ENCODE data around the gene GGCX.
"Not testable (repeated sequence)": the region's sequence is repeated elsewhere in the genome, so short reads cannot be mapped to it uniquely, and the experiment has no call there.

GGCX gene

DNA sequence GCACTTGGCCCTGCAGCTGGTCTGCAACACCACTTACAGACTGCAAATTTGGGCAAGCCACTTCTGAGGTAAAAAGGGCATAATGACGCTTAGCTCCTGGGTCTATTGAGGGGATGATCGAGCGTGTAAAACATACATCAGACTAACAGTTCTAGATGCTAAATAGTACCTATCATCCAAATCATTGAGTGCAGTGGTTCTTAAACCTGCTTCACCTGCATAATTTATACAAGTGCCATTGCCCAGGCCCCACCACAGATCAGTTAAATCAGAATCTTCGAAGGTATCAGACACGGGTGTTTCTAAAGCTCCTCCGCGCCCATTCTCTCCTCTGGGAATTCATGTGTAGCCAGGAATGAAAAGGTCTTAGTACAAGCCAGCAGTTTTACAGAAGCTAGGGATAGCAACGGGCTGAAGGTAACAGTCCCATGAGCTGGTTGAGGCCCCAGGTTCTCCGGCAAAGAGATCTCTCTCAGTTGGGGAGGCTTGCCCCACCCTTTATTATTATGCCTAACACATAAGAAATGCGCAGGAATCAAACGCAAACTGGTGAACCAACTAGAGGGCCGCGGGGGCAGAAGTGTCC is 33.5 kb upstream of the GGCX start:
- DNase-seq (ENCODE audit: low read depth, low spot score), result no peak

DNA sequence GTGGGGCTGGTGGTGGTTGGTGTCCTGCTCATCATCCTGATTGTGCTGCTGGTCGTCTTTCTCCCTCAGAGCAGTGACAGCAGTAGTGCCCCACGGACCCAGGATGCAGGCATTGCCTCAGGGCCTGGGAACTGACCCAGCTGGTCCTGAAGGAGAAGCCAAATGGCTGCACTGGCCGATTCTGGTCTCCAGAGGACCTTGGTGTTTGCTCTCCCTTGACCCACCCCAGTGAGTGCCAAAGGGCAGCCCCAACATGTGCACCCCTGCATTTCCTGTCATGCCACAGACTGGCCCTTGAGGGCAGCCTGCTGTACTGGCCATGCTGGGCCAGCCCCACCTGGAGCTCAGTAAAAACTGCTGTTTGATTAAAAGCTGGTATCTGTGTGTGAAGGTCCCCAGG is 31.7 kb upstream of the GGCX start:
- no peak for DNase-seq (ENCODE audit: low read depth, low spot score)

DNA sequence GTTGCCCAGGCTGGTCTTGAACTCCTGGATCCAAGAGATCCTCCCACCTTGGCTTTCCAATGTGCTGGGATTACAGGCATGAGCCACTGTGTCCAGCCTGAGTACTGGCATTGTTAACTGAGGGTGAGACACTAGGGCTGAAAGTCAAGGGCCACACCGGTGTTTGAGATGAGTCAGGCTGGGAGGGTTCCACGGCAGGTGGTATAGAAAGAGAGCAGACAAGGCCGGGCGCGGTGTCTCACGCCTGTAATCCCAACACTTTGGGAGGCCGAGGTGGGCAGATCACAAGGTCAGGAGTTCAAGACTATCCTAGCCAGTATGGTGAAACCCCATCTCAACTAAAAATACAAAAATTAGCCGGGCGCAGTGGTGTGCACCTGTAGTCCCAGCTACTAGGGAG is 31.0 kb upstream of the GGCX start:
- DNase-seq (ENCODE audit: low read depth, low spot score), result not testable (repeated sequence)

DNA sequence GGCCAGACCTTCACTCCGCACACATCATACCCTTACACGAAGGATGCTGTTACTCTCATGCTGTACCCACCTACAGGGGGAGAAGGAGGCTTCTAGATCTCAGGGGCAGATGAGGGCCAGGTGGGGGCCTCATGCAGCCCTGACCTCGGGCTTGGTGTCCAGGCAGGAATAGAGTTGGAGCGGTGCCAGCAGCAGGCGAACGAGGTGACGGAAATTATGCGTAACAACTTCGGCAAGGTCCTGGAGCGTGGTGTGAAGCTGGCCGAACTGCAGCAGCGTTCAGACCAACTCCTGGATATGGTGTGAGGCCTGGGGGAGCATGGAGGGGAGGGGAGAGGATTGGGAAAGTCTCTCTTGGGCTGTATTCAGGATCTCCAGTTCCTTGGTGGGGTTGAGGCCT is 30.3 kb upstream of the GGCX start:
- DNase-seq (ENCODE audit: low read depth, low spot score), result no peak

DNA sequence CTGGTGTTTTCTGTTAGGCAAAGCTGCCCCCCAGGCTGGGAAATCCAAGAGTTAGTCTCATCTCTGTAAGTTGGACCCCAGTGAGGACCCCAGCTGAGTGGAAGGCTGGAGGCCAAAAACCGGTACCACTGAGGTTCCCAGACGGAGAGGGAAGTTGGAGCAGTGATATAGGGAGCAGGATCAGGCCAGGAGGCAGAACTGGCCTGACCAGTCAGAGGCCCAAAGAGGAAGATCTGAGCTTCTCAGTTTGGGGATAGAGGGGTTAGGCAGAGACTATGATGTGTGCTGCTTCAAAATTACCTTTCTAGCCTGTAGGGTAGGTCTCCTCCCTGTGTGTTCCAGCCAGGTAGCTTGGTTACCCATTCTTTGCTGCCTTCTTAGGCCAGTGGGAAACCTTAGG is 29.7 kb upstream of the GGCX start:
- DNase-seq (ENCODE audit: low read depth, low spot score), result no peak

DNA sequence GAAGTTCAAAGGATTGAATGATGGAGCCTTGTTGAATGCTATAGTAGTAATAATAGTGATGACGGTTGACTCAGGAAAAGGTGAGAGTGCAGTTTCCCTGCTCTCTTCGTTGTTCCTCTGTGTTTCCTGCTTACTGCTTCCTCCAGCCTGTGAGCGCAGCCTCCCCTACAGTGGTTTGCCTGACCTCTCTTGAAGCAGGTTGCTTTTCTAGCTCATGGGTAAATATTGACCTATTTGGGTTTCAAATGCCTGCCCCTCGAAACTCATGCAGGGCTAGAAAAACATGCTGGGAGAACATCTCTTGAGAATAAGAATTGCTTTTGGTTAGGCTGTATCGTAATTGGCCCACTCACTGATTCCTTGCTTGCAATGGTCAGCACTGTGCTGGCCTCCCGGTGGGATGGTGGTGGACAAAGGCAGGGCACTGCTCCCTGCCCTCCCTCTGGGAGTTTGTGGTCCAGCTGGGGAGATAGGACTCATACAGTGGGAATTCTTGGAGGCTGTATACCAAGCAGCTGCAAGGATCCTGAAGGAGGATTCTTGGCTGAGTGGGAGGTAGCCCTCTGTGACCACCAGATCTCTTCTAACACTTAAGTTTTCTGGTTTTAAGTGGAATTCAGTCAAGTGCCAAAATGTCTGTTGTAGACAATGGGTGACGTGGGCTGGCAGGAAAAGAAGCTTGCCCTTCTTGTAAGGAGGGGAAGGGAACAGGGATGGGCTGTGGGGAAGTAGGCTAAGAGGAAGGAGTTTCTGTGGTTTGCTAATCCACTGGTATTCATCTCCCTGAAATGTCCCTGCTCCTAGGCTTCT is 28.9 kb upstream of the GGCX start:
- DNase-seq (ENCODE audit: low read depth, low spot score), result peak; percentile 100

DNA sequence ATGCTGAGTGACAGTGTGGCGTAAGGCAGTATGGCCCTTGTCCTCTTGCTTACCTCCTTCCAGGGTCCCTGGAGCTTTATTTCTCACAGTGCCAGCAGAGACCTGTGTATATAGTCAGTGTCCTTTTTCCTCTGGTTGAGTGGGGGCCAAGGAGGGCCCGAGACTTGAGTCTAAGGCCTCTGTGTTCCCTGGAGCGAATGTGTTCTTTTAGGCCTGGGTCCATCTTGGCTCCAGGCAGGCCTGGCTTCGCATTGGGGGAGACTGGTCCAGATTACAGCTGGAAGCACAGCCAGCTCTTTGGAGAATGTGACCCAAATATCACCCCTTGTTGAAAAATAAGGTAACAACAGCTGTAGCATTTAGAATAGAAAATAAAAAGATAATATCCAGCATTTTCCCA is 27.9 kb upstream of the GGCX start:
- no peak for DNase-seq (ENCODE audit: low read depth, low spot score)

DNA sequence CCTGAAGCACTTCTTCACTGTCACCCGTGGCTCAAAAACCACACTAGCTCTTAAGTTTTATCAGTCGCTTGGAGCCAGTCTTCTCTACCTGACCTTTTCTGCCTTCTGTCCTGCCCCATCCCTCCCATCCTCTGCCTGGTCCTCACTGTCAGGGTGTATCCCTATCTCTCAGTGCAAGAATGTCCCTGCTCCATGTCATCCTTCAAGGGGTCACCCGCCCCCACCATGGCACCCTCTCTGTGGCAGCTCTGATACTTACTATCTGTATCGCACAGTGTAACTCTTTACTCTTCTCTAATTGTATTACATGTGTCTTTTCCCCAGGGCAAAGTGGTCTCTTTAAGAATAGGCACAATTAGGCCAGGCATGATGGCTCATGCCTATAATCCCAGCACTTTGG is 27.4 kb upstream of the GGCX start:
- DNase-seq (ENCODE audit: low read depth, low spot score), result no peak

DNA sequence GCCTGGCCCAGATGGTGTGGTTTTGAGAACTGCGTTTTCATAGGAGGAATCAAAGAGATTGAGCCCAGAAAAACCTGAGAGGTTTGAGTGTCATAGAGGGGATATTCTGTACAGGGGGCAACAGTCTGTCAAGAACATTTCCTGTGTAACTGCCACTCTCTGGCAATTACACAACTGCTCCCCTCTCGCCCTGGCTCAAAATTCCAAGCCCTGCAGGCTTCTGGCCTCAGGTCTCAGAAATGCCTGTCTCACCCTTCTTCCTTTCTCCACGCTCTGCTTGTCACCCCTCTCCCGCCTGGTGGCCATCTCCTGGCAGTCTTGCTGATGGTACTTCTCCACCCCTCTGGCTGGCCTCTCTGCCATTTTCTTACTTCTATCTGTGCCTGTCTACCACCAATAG is 26.9 kb upstream of the GGCX start:
- DNase-seq (ENCODE audit: low read depth, low spot score), result no peak

DNA sequence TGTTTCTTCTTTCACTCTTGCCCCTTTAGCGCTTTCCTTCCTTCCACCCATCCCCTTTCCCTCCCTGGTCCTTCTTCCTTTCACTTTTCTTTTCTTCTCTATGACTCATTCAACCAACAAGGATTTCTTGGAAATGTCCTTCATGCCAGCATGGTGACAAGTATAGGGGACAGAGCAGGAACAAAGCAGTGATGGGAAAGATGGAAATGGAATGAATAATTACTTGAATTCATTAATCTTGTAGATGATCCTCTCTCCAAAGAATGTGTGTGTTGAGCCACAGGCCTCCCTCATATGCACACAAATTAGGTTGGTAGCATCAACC is 24.4 kb upstream of the GGCX start:
- DNase-seq (ENCODE audit: low read depth, low spot score), result no peak

DNA sequence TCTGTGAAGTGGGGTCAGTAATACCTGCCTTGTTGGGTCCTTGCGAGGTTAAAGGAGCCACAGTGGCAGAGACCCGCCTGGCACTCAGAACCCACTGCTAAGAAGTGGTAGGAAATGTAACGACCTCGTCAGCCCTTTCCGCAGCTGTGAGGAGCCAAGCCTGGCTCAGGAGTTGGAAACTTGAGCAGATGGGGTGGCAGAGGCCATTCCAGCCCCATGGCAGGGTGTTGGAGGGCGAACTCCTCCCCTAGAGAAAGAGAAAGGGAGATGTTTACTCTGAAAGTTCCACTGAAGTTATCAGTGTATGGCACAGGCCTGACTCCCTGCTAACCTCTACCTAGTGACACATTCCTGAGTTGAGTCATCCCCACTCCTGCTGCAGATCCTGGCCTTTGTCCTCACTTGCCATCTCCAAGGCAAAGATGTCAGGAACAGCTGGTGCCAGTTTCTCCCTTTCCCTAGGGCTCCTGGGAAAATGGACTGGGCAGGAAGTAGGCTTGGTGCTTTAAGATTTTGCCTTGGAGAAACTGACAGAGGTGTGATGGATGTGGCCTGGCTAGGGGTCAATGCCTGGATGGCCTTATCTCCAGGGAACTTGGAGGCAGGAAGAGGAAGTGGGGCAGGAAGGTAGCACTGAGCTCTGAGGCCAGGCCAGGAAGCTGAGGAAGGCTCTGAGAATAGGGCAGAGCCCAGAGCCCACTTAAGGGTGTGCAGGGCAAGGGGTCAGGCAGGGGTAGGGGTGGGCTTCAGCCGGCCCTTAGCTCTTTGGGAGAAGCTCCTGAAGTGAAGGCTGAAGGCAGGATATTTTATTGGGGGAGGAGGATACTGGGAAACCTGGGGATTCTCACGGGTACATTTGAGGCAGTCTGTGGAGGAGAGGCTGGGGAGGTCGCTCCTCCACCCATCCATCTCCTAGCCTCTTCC is 23.8 kb upstream of the GGCX start:
- DNase-seq (ENCODE audit: low read depth, low spot score), result no peak

DNA sequence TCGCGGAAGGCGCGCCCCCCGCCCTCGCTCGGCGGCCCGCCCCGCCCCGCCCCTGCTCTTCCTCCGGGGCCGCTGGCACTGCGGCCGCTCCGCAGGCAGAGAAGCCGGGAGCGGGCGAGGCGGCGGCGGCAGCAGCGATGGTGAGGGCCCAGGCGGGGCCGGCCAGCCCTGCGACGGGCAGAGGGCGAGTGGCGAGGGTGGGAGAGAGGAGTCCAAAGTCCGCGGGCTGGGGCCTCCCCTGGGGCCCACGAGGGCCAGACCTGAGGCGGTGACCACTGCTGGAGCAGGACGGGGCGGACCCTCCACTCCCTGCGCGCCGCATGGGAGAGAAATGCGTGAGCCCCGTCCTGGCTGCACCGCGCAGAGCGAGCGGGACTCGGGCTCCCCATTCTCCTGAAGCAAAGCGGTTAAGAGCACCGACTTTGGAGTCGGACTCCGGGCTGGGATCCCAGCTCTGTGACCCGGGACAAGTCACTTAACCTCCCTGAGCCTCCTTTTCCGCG is 23.1 kb upstream of the GGCX start, which contains the start of gene VAMP5:
Gene VAMP5 (plus strand): TSS at position 78 of the 503 bp plus-strand sequence. CDS start 60 bp downstream, at position 138.
- DNase-seq (ENCODE audit: low read depth, low spot score), result no peak

DNA sequence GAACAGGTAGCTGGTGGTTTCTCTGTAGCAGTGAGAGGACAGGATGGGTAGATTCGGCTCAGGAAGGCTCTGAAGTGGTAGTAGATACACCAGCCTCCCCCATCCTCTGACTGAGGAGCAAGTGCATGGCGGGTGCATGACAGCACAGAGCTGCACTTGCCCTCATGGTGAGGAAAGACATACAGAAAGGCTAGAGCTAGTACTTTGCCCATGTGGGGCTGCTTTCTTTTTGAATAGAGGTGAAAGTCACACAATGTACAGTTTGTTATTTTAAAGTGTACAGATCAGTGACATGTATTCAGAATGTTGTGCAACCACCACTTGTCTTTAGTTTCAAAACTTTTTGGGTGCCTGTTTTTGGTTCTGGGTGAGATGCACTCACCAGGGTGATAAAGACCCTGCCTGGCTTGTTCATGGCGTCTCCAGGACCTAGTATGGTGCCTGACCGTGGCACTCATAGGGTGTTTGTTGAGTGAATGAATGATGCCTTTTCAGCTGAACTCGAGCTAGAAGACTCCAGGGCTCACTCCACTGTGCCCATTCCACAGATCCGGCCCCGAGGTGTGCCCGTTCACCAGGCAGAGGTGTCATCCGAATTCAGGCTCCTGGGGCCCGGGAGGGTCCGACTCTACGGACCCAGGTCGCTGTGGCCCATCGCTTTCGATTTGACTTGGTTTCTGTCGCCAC is 22.5 kb upstream of the GGCX start:
- DNase-seq (ENCODE audit: low read depth, low spot score), result no peak

DNA sequence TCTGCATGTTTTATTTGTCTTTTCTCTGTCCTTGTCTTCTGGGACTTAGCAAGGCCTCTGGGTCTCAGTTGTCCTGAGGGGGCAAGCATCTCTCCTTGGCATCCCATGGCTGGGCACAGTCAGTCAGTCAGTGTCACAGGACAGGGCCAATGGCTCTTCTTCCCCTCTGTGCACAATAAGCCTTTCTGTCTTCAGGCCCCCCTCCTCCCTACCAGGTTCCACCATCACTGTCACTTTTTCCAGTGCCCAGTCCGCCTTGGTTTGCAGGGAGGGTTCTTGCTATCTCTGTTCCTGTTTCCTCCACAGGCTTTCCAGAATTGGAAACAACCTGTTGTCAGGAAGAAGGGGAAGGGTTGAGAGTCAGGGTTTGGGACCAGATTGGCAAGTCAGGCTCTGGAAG is 21.2 kb upstream of the GGCX start:
- no peak for DNase-seq (ENCODE audit: low read depth, low spot score)

DNA sequence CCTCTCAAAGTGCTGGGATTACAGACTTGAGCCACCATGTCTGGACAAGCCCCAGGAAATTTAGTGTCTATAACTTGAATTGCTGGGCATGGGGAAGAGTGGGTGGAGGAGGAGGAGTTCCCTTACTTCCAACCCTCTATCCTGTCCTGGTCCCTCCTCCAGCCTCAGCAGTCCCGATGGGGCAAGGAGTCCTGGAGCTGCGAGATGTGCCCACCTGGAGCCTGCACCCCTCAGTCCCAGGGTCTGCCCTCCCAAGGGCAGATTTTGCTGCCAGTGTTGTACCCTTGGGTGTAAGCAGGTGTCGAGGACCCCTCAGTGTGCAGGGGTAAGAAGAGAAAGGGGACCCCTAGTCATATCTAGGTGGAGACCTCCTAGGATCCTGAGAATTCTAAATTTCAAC is 18.9 kb upstream of the GGCX start:
- DNase-seq (ENCODE audit: low read depth, low spot score), result no peak

DNA sequence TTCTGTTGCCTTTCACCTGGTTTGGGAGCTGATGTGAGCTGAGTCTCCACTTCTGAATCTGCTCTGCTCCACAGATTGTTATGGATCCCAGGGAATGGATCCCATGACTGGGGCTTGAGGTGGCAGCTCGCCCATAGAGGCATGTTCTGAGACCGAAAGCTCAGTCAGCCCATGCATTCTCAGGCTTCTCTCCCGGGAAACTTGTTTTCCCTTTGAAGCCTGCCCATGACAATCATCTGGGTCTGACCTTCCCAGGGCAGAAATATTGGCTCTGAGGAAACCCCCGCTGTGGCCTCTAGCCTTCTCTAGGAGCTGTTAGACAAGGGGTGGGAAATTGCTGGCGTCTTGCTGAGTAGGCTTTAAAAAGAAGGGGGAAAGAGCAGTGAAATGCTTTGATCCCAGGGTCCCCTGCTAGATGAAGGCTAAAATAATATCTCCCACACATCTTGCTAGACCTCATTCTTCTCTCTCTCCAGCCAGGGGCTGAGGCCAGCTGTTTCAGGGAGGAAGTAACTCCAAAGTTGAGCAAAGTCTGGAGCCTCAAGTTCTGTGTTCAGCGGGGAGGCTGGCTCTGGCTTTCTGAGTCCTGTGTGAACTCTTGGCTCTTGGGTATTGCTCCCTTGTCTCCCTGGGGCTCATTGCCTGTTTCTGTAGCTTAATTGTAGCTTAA is 18.1 kb upstream of the GGCX start:
- DNase-seq (ENCODE audit: low read depth, low spot score), result peak; percentile 92

DNA sequence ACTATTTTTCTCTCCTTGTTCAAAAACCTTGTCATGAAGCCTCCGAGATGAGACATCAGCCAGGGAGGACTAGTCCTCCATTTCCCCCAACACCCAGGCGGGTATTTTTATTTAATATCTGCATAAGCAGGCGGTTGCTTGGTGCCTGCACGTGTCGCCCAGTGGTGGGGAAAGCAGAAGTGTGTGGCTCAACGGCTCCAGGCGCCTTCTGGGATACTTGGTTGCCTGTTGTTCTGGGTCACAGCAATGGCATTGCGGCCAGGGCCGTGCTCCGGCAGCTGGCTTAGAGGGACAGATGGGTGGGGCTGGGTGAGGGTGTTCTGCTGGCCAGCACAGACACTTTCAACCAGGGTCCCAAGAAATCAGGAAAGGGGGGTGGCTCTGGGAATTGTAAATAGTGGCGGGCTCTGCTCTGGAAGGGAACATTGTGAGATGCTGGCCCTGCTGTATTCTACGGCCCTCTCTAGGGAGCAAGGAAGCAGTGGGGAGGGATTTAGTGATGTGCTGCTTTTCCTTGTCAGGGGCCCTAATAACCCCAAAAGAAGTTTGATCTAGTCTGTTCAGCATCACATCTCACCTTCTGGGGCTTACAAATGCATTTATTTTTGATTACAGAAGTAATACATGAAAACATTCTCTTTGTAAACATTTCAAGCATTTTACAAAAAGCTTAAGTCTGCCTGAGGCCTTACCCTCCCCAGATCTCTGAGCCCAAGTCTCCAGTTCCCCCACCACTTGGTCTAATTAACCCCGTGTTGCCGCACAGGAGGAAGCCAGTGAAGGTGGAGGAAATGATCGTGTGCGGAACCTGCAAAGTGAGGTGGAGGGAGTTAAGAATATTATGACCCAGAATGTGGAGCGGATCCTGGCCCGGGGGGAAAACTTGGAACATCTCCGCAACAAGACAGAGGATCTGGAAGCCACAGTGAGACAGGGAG is 17.2 kb upstream of the GGCX start:
- DNase-seq (ENCODE audit: low read depth, low spot score), result no peak

DNA sequence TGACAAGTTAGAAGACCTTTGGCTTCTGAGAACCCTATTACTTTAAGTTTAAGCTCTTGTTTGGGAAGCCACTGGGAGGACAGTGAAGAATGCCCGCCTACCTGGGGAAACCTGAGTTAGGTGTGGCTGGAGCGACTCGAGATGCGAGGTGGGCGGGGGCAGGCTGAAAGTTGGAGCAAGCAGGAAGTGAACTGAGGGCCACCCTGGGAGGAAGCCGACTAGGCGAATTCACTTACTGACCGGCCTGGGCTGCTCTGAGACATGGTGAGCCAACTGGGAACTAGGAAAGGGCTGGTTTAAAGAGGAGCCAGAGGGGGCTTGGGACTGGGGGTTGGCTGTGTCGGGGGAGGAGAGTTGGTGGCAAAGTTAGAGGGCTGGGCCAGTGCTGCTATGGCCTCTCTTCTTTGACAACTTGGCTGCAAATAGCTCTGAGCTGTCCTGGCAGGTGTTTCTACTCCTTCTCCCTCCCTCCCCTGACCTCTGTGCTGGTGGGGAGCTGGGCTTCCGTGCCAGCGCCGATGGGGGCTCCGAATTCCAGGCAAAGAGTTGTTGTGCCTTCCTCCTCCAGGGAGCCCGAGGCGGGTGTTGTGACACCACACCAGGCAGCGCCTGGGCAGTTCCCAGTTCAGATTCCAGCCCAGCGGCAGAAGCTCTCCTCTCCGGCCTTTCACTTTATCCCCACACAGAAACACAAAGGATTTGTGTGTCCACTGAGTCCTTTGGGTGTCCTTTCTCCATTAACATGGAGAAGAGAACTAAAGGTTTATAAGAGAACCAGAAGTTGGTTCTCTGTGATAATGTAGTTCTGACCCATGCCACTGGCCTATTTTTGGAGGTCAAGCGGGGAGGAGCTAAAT is 16.3 kb upstream of the GGCX start, which contains the start of gene VAMP8:
Gene VAMP8 (plus strand): TSS at position 201 of the 857 bp plus-strand sequence. CDS start 61 bp downstream, at position 262.
- DNase-seq (ENCODE audit: low read depth, low spot score), result no peak

DNA sequence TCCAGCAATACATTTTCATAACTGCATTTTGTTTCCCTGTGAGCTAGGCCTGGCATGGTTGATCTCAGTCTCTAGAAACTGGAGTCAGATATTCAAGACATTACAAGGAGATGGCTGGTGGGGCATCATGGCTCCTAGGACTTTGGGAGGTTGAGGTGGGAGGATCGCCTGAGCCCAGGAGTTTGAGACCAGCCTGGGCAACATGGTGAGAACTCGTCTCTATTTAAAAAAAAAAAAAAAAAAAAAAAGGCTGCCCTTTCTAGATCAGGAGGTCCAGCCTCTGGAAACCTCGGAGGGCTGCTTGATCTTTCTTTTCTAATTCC is 15.7 kb upstream of the GGCX start:
- DNase-seq (ENCODE audit: low read depth, low spot score), result no peak
